K562 (cell line): Measurements from ENCODE around the gene SAT1. TPM values are rescaled to one million over a fixed set of nuclear protein-coding genes. Genes with fewer than 3 reads are reported as not detected.

ENCODE experiments used
- ATAC-seq: fragments of 200-7000 bp; cut with Tn5 transposase; 3 replicates; pipeline ENCODE4 v1.9.1; 2020; ENCODE audit warnings: moderate library complexity
- BruUV-seq: library from RNA; stranded (reverse); fragments of 400-500 nt; replicated peaks from 2 replicates; lab custom pipeline; 2021; lab: Mats Ljungman, UMichigan
- CTCF ChIA-PET: fragments of 300-600 bp; formaldehyde crosslinking; extraction: SDS; loops from one replicate; lab custom pipeline; 2021; ENCODE audit warnings: low intra/inter-chr PET ratio; lab: Yijun Ruan, JAX
- POLR2A ChIA-PET: fragments of 300-600, 350-650 bp; sonication (Branson Sonifier 250); formaldehyde crosslinking; extraction: SDS; loops from one replicate; lab custom pipeline; 2021; ENCODE audit warnings: antibody characterized with exemption, inconsistent platforms; lab: Yijun Ruan, JAX
- DNase-seq, 4 experiments: peaks; one replicate each; pipeline versions ENCODE4 v3.0.0 to v3.0.0-alpha.2; 2011 to 2018; ENCODE audit warnings: low spot score in 3 of 4, mixed read lengths in 3 of 4; ENCODE audit errors: extremely low read depth in 1 of 4
- FAIRE-seq: peaks from 2 replicates; lab custom pipeline; 2011; peaks lifted over from hg19 to GRCh38; lab: Jason Lieb, UNC
- H2AFZ ChIP-seq: 2 replicates; pipeline ENCODE4 v1.6.0; 2011; ENCODE audit warnings: low read depth, low read length, control low read depth, inconsistent platforms
- H3K27ac ChIP-seq: fragments of 200-600 bp; 3 replicates; pipeline ENCODE4 v1.8.0; 2011; ENCODE audit warnings: low read depth, mild to moderate bottlenecking, control low read depth, inconsistent platforms, low read length, moderate library complexity, mixed read lengths; ENCODE audit errors: extremely low read depth
- H3K27me3 ChIP-seq, 2 experiments: fragments of 300-600 bp in 1 of 2; 2 replicates in 1 of 2; 3 replicates in 1 of 2; pipeline versions ENCODE4 v1.6.0 to v1.8.0; 2011; ENCODE audit warnings: inconsistent platforms in 2 of 2, low read length in 2 of 2, mild to moderate bottlenecking in 1 of 2, mixed read lengths in 1 of 2, moderate library complexity in 1 of 2; ENCODE audit not compliant: control insufficient read depth in 2 of 2, insufficient read depth in 2 of 2
- H3K36me3 ChIP-seq: fragments of 300-600 bp; 3 replicates; pipeline ENCODE4 v1.8.0; 2011; ENCODE audit warnings: mild to moderate bottlenecking, low read length, inconsistent platforms; ENCODE audit not compliant: control insufficient read depth, insufficient read depth
- H3K4me1 ChIP-seq, 2 experiments: fragments of 200-600 bp in 1 of 2; replicated peaks in 1 of 2; 2 replicates in 1 of 2; 3 replicates in 1 of 2; pipeline versions ENCODE4 v1.5.1 to v1.8.0; 2011; ENCODE audit warnings: inconsistent platforms in 2 of 2, low read length in 2 of 2, mild to moderate bottlenecking in 1 of 2, mixed read lengths in 1 of 2, moderate library complexity in 1 of 2; ENCODE audit not compliant: control insufficient read depth in 2 of 2, insufficient read depth in 2 of 2
- H3K4me2 ChIP-seq: 2 replicates; pipeline ENCODE4 v1.6.1; 2011; ENCODE audit warnings: low read length, control low read depth, inconsistent platforms, mixed read lengths; ENCODE audit not compliant: insufficient read depth
- H3K4me3 ChIP-seq: fragments of 200-600 bp; sonication (generic), shearing (Covaris generic); 2 replicates; pipeline ENCODE4 v1.5.1; 2016; ENCODE audit warnings: control low read depth, inconsistent platforms
- H3K79me2 ChIP-seq: fragments of 200-600 bp; 3 replicates; pipeline ENCODE4 v1.8.0; 2011; ENCODE audit warnings: low read length, inconsistent platforms; ENCODE audit not compliant: control insufficient read depth, insufficient read depth
- H3K9ac ChIP-seq, 2 experiments: 2 replicates each; pipeline versions ENCODE4 v1.6.0 to v1.6.1; 2011; ENCODE audit warnings: low read depth in 2 of 2, low read length in 2 of 2, control low read depth in 1 of 2, inconsistent platforms in 1 of 2, mild to moderate bottlenecking in 1 of 2, mixed read lengths in 1 of 2; ENCODE audit not compliant: insufficient read depth in 1 of 2
- H3K9me1 ChIP-seq: one replicate; pipeline ENCODE4 v1.6.0; 2011; ENCODE audit warnings: inconsistent platforms, mild to moderate bottlenecking, low read length, moderate library complexity; ENCODE audit not compliant: control insufficient read depth, insufficient read depth
- H3K9me3 ChIP-seq: replicated peaks from 2 replicates; pipeline ENCODE4 v1.5.1; 2011; ENCODE audit warnings: low read depth, low read length, inconsistent platforms; ENCODE audit not compliant: control insufficient read depth, insufficient read depth
- H4K20me1 ChIP-seq: replicated peaks from 2 replicates; pipeline ENCODE4 v1.6.1; 2011; ENCODE audit warnings: low read length, inconsistent platforms, mixed read lengths; ENCODE audit not compliant: control insufficient read depth, insufficient read depth
- ZNF592 ChIP-seq: fragments of 450-650 bp; IDR thresholded peaks from 2 replicates; pipeline ENCODE4 v1.6.1; 2017; ENCODE audit warnings: antibody characterized with exemption, mild to moderate bottlenecking
- WGBS: fragments of 100-300 bp; shearing (Covaris generic); methylation state at CpG from one replicate; pipeline ENCODE4 v1.1.6; 2016; ENCODE audit warnings: low coverage, mixed read lengths; ENCODE audit not compliant: insufficient coverage; ENCODE audit errors: missing lambda C conversion rate; 5-methylcytosine and 5-hydroxymethylcytosine counted together
- in situ Hi-C: fragments of 300-500 bp; cut with MboI; formaldehyde crosslinking; loops from 4 replicates; pipeline ENCODE4 v1.15.0; 2018; ENCODE audit warnings: inconsistent platforms, mixed read lengths
- intact Hi-C: fragments of 100-400 bp; cut with micrococcal nuclease; formaldehyde crosslinking; loops from 2 replicates; pipeline ENCODE4 v1.14.2; 2022
- polyA plus RNA-seq, 8 experiments: library from polyadenylated mRNA; depleted of rRNA in 4 of 8; stranded (reverse) in 5 of 8; unstranded in 3 of 8; fragments of >200 nt; fragmentation: Nextera tagmentation in 2 of 8; fragmentation: Illumina TruSeq in 1 of 8; extraction: Ambion mirVana in 2 of 8; extraction: Trizol in 1 of 8; gene quantifications; 2 replicates each; pipeline versions ENCODE4 v1.2.1 to v1.2.3, GENCODE V29; 2011 to 2014; ENCODE audit warnings: inconsistent platforms in 1 of 8, missing spikeins in 1 of 8
- total RNA-seq, 7 experiments: library from RNA; depleted of rRNA in 6 of 7; stranded (reverse); fragments of >200 nt in 6 of 7; fragmentation: Illumina TruSeq in 2 of 7; extraction: Trizol in 2 of 7; gene quantifications; 2 replicates each; pipeline versions ENCODE4 v1.2.1 to v1.2.3, GENCODE V29; 2011 to 2021; ENCODE audit warnings: low replicate concordance in 1 of 7

SAT1 gene
- total and polyA plus RNA-seq, 9 of the 15 experiments (the other 6 are each of a cell fraction or from before 2014, with no cell fraction given) = 47.4 to 194 (median 74.1) TPM

- Histone ChIP-seq H3K9me3 (no peaks in the 10 kb centered on the region), H2AFZ (no peak overlapping the region), H3K36me3 (no peaks in the 10 kb centered on the region), H3K4me3 (no peak overlapping the region), H3K79me2 (no peaks in the 10 kb centered on the region), H3K4me2 (no peak overlapping the region), H4K20me1 (no peaks in the 10 kb centered on the region), H3K27ac (no peak overlapping the region), H3K27me3 (no peaks in the 10 kb centered on the region), H3K9ac (no peak overlapping the region), H3K4me1 (no peaks in the 10 kb centered on the region; a peak in 2 of 5 replicates), H3K9me1 (no peaks in the 10 kb centered on the region)
- ATAC-seq = no peak
- TF ChIP-seq ZNF592 = no peak
- WGBS = 34% methylated on average over 3 of the region's 3 CpGs
- no peak for DNase-seq
- intact Hi-C loops (no loop called here), in situ Hi-C loops (no loop called here)
- POLR2A ChIA-PET = no interaction called here
- no TSS peak for BruUV-seq
- CTCF ChIA-PET = no interaction called here
- FAIRE-seq = no peak
These were observed 35.0 kb downstream of the SAT1 start for GRCh38 chrX:23817979-23818336.
